Vagina (tissue), 2 donors: Measurements from ENCODE around the gene MORN5. TPM values are rescaled to one million over a fixed set of nuclear protein-coding genes. Genes with fewer than 3 reads are reported as not detected.

ENCODE experiments used
- DNase-seq, 2 donors: peaks; one replicate each; pipeline ENCODE4 v3.0.0-alpha.2; 2017; ENCODE audit errors: extremely low spot score in 2 of 2
- H3K27ac ChIP-seq: fragments of 200-600 bp; sonication (generic); one replicate; pipeline ENCODE4 v1.5.1; 2019
- H3K27me3 ChIP-seq: fragments of 200-600 bp; sonication (generic); one replicate; pipeline ENCODE4 v1.5.1; 2019
- H3K36me3 ChIP-seq, 2 donors: fragments of 200-600 bp; sonication (generic); one replicate each; pipeline ENCODE4 v1.5.1; 2017 to 2019
- H3K4me1 ChIP-seq: fragments of 200-600 bp; sonication (generic); one replicate; pipeline ENCODE4 v1.5.1; 2019
- H3K4me3 ChIP-seq, 2 donors: fragments of 200-600 bp; sonication (generic); 1 replicate in 1 of 2; 2 replicates in 1 of 2; pipeline ENCODE4 v1.5.1; 2016 to 2019
- H3K9me3 ChIP-seq: fragments of 200-600 bp; sonication (generic); one replicate; pipeline ENCODE4 v1.5.1; 2019
- CTCF ChIP-seq, 3 experiments: fragments of 450-650 bp in 2 of 3; fragments of 200-600 bp in 1 of 3; sonication (generic) in 1 of 3; IDR thresholded peaks; one replicate each; pipeline ENCODE4 v1.5.1; 2017 to 2019; ENCODE audit warnings: antibody characterized with exemption in 3 of 3, mild to moderate bottlenecking in 2 of 3, moderate library complexity in 2 of 3
- POLR2A ChIP-seq, 2 donors: fragments of 450-650 bp; IDR thresholded peaks; one replicate each; pipeline ENCODE4 v1.6.1; 2017; ENCODE audit warnings: antibody characterized with exemption in 2 of 2, mild to moderate bottlenecking in 2 of 2, moderate library complexity in 2 of 2
- POLR2AphosphoS5 ChIP-seq, 2 donors: sonication (generic); formaldehyde crosslinking; IDR thresholded peaks; one replicate each; pipeline ENCODE4 v1.9.0; 2017; ENCODE audit warnings: antibody characterized with exemption in 2 of 2, mild to moderate bottlenecking in 2 of 2, low read depth in 1 of 2; ENCODE audit not compliant: insufficient read depth in 1 of 2
- intact Hi-C: fragments of 100-400 bp; cut with DNase I; formaldehyde crosslinking; loops from one replicate; pipeline ENCODE4 v1.15.1; 2023
- total RNA-seq: library from RNA; depleted of rRNA; stranded (reverse); fragments of >200 nt; gene quantifications from one replicate; pipeline ENCODE4 v1.2.3, GENCODE V29; 2016

The MORN5 gene
- total RNA-seq, 1 donor from 2014 or later, result not detected

GRCh38 chr9:122204491-122204890 lies 44.8 kb downstream of the MORN5 start:
- DNase-seq, result no peak
- H3K27ac ChIP-seq, result no peak overlapping the region
- H3K4me3 ChIP-seq, result no peak overlapping the region
- H3K4me1 ChIP-seq, result no peaks in the 10 kb centered on the region
- no peaks in the 10 kb centered on the region for H3K9me3 ChIP-seq
- TF ChIP-seq POLR2AphosphoS5 (IDR thresholded peaks at IDR 0.05; ENCODE audit: insufficient read depth in 1 of 2, low read depth in 1 of 2), result no peak
- TF ChIP-seq CTCF (IDR thresholded peaks at IDR 0.05), result no peak
- TF ChIP-seq POLR2A (IDR thresholded peaks at IDR 0.05), result no peak
- no peaks in the 10 kb centered on the region for H3K27me3 ChIP-seq
- intact Hi-C loops, result no loop called here
- no peaks in the 10 kb centered on the region for H3K36me3 ChIP-seq

GRCh38 chr9:122205176-122205575 lies 45.5 kb downstream of the MORN5 start:
- Histone ChIP-seq H3K27ac (no peak overlapping the region), H3K27me3 (no peaks in the 10 kb centered on the region), H3K36me3 (no peaks in the 10 kb centered on the region), H3K4me3 (no peak overlapping the region), H3K9me3 (no peaks in the 10 kb centered on the region), H3K4me1 (no peaks in the 10 kb centered on the region)
- intact Hi-C loops, result no loop called here
- TF ChIP-seq CTCF (IDR thresholded peaks at IDR 0.05), result no peak
- TF ChIP-seq POLR2A (IDR thresholded peaks at IDR 0.05), result no peak
- TF ChIP-seq POLR2AphosphoS5 (IDR thresholded peaks at IDR 0.05; ENCODE audit: insufficient read depth in 1 of 2, low read depth in 1 of 2), result no peak
- DNase-seq, result no peak

- TF ChIP-seq POLR2A (IDR thresholded peaks at IDR 0.05), result no peak
- no peak for TF ChIP-seq POLR2AphosphoS5 (IDR thresholded peaks at IDR 0.05; ENCODE audit: insufficient read depth in 1 of 2, low read depth in 1 of 2)
- no peak for TF ChIP-seq CTCF (IDR thresholded peaks at IDR 0.05)
- Histone ChIP-seq H3K27me3 (no peaks in the 10 kb centered on the region), H3K4me1 (no peaks in the 10 kb centered on the region), H3K4me3 (no peak overlapping the region), H3K9me3 (no peaks in the 10 kb centered on the region), H3K36me3 (no peaks in the 10 kb centered on the region), H3K27ac (no peak overlapping the region)
- no peak for DNase-seq
- intact Hi-C loops, result no loop called here
Measured at GRCh38 chr9:122206118-122207046, 46.7 kb downstream of the MORN5 start.

- no peaks in the 10 kb centered on the region for H3K36me3 ChIP-seq
- no peaks in the 10 kb centered on the region for H3K9me3 ChIP-seq
- H3K4me3 ChIP-seq, result no peak overlapping the region
- no peaks in the 10 kb centered on the region for H3K27me3 ChIP-seq
- H3K27ac ChIP-seq, result no peak overlapping the region
- H3K4me1 ChIP-seq, result no peaks in the 10 kb centered on the region
- intact Hi-C loops, result no loop called here
- no peak for TF ChIP-seq POLR2AphosphoS5 (IDR thresholded peaks at IDR 0.05; ENCODE audit: insufficient read depth in 1 of 2, low read depth in 1 of 2)
- no peak for TF ChIP-seq POLR2A (IDR thresholded peaks at IDR 0.05)
- TF ChIP-seq CTCF (IDR thresholded peaks at IDR 0.05), result no peak
- no peak for DNase-seq
Measured at GRCh38 chr9:122207096-122207495, 47.4 kb downstream of the MORN5 start.

- Histone ChIP-seq H3K27me3 (peaks cover 18% of the 10 kb centered on the region), H3K4me3 (no peak overlapping the region), H3K4me1 (peaks cover 12% of the 10 kb centered on the region), H3K27ac (no peak overlapping the region), H3K36me3 (no peaks in the 10 kb centered on the region), H3K9me3 (no peaks in the 10 kb centered on the region)
- intact Hi-C loops, result no loop called here
- no peak for DNase-seq
- TF ChIP-seq CTCF (IDR thresholded peaks at IDR 0.05), result no peak
- no peak for TF ChIP-seq POLR2A (IDR thresholded peaks at IDR 0.05)
- TF ChIP-seq POLR2AphosphoS5 (IDR thresholded peaks at IDR 0.05; ENCODE audit: insufficient read depth in 1 of 2, low read depth in 1 of 2), result no peak
Measured at GRCh38 chr9:122209451-122209850, 49.7 kb downstream of the MORN5 start.
